K562 (cell line): ENCODE data around the gene SNRPA. TPM values are rescaled to one million over a fixed set of nuclear protein-coding genes. Genes with fewer than 3 reads are reported as not detected.

Source experiments
- BRD4 ChIP-seq: fragments of 200-600 bp; sonication (generic); IDR thresholded peaks from 2 replicates; pipeline ENCODE4 v1.6.1; 2017; ENCODE audit warnings: inconsistent platforms
- HNRNPH1 ChIP-seq: fragments of 200-400 bp; formaldehyde crosslinking; optimal IDR thresholded peaks from 2 replicates; pipeline ENCODE3; 2017; ENCODE audit warnings: low read depth, mild to moderate bottlenecking, low read length, moderate library complexity
- NCOA6 ChIP-seq: fragments of 450-650 bp; IDR thresholded peaks from 2 replicates; pipeline ENCODE4 v1.6.1; 2017; ENCODE audit warnings: mild to moderate bottlenecking
- POLR2H ChIP-seq: IDR thresholded peaks from 2 replicates; pipeline ENCODE4 v1.6.1; 2016; ENCODE audit warnings: missing genetic modification characterization, low read depth, mild to moderate bottlenecking, control low read depth, missing compliant biosample characterization, moderate library complexity
- RHOXF2B ChIP-seq: fragments of 250-450 bp; sonication (Bioruptor Pico); conservative IDR thresholded peaks from 2 replicates; pipeline ENCODE4 v1.5.1; 2021
- RUNX1 ChIP-seq: sonication (generic); IDR thresholded peaks from 2 replicates; pipeline ENCODE4 v1.6.1; 2016; ENCODE audit warnings: antibody characterized with exemption, low read depth
- SREBF1 ChIP-seq: fragments of 150-350 bp; IDR thresholded peaks from 2 replicates; pipeline ENCODE4 v1.6.1; 2014; ENCODE audit warnings: antibody characterized with exemption, low read depth, low read length, borderline replicate concordance
- TAL1 ChIP-seq: fragments of 450-650 bp; IDR thresholded peaks from 2 replicates; pipeline ENCODE4 v1.6.1; 2016; ENCODE audit warnings: mild to moderate bottlenecking
- TRIM28 ChIP-seq: fragments of 450-650 bp; IDR thresholded peaks from 2 replicates; pipeline ENCODE4 v1.6.1; 2017
- U2AF1 ChIP-seq: fragments of 200-400 bp; formaldehyde crosslinking; optimal IDR thresholded peaks from 2 replicates; pipeline ENCODE3; 2017; ENCODE audit warnings: mild to moderate bottlenecking, low read depth, low read length, moderate library complexity
- ZNF133 ChIP-seq: fragments of 250-450 bp; sonication (Bioruptor Pico); IDR thresholded peaks from 2 replicates; pipeline ENCODE4 v1.4.0; 2020; ENCODE audit warnings: mild to moderate bottlenecking
- ZNF224 ChIP-seq: sonication (generic); formaldehyde crosslinking; IDR thresholded peaks from 2 replicates; pipeline ENCODE4 v1.8.0; 2022; ENCODE audit warnings: mild to moderate bottlenecking, missing genetic modification reagents
- ZNF274 ChIP-seq: IDR thresholded peaks from 2 replicates; pipeline ENCODE4 v1.6.1; 2011; ENCODE audit warnings: low read depth, mild to moderate bottlenecking, low read length, moderate library complexity, borderline replicate concordance
- polyA plus RNA-seq, 8 experiments: library from polyadenylated mRNA; depleted of rRNA in 4 of 8; stranded (reverse) in 5 of 8; unstranded in 3 of 8; fragments of >200 nt; fragmentation: Nextera tagmentation in 2 of 8; fragmentation: Illumina TruSeq in 1 of 8; extraction: Ambion mirVana in 2 of 8; extraction: Trizol in 1 of 8; gene quantifications; 2 replicates each; pipeline versions ENCODE4 v1.2.1 to v1.2.3, GENCODE V29; 2011 to 2014; ENCODE audit warnings: inconsistent platforms in 1 of 8, missing spikeins in 1 of 8
- total RNA-seq, 7 experiments: library from RNA; depleted of rRNA in 6 of 7; stranded (reverse); fragments of >200 nt in 6 of 7; fragmentation: Illumina TruSeq in 2 of 7; extraction: Trizol in 2 of 7; gene quantifications; 2 replicates each; pipeline versions ENCODE4 v1.2.1 to v1.2.3, GENCODE V29; 2011 to 2021; ENCODE audit warnings: low replicate concordance in 1 of 7
- TF ChIP-seq, protein P1 (sequence below): sonication (generic); formaldehyde crosslinking; IDR thresholded peaks from 2 replicates; pipeline ENCODE4 v1.8.0; 2022; ENCODE audit warnings: missing genetic modification reagents, mild to moderate bottlenecking, borderline replicate concordance
- TF ChIP-seq, protein P2 (sequence below): fragments of 450-650 bp; IDR thresholded peaks from 2 replicates; pipeline ENCODE4 v1.7.1; 2018; ENCODE audit warnings: mild to moderate bottlenecking, low read depth; ENCODE audit not compliant: partially characterized antibody
- TF ChIP-seq, protein P3 (sequence below): sonication (generic); formaldehyde crosslinking; IDR thresholded peaks from 2 replicates; pipeline ENCODE4 v1.8.0; 2022; ENCODE audit warnings: mild to moderate bottlenecking, missing genetic modification reagents

Gene SNRPA
- total and polyA plus RNA-seq, 9 of the 15 experiments (the other 6 are each of a cell fraction or from before 2014, with no cell fraction given), result 16.3 to 311 (median 193) TPM

DNA sequence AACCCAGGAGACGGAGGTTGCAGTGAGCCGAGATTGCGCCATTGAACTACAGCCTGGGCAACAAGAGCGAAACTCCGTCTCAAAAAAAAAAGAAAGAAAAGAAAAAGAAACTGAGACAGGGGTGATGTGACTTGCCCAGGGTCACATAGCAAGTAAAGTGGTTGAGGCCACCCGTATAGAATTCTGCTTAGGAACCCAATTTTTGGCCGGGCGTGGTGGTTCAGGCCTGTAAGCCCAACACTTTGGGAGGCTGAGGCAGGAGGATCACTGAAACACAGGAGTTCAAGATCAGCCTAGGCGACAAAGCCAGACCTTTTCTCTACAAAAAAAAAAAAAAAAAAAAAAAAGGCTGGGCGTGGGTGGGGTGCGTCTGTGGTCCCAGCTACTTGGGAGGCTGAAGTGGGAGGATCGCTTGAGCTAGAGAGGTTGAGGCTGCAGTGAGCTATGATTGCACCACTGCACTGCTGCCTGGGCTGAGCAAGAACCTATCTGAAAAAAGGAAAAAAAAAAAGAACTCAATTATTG lies 1.3 kb downstream of the SNRPA start (continued):
- TF ChIP-seq, protein P1, sequence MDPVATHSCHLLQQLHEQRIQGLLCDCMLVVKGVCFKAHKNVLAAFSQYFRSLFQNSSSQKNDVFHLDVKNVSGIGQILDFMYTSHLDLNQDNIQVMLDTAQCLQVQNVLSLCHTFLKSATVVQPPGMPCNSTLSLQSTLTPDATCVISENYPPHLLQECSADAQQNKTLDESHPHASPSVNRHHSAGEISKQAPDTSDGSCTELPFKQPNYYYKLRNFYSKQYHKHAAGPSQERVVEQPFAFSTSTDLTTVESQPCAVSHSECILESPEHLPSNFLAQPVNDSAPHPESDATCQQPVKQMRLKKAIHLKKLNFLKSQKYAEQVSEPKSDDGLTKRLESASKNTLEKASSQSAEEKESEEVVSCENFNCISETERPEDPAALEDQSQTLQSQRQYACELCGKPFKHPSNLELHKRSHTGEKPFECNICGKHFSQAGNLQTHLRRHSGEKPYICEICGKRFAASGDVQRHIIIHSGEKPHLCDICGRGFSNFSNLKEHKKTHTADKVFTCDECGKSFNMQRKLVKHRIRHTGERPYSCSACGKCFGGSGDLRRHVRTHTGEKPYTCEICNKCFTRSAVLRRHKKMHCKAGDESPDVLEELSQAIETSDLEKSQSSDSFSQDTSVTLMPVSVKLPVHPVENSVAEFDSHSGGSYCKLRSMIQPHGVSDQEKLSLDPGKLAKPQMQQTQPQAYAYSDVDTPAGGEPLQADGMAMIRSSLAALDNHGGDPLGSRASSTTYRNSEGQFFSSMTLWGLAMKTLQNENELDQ (CRISPR knock-in tag), result no peak
- TF ChIP-seq RUNX1, result no peak
- TF ChIP-seq, protein P2, sequence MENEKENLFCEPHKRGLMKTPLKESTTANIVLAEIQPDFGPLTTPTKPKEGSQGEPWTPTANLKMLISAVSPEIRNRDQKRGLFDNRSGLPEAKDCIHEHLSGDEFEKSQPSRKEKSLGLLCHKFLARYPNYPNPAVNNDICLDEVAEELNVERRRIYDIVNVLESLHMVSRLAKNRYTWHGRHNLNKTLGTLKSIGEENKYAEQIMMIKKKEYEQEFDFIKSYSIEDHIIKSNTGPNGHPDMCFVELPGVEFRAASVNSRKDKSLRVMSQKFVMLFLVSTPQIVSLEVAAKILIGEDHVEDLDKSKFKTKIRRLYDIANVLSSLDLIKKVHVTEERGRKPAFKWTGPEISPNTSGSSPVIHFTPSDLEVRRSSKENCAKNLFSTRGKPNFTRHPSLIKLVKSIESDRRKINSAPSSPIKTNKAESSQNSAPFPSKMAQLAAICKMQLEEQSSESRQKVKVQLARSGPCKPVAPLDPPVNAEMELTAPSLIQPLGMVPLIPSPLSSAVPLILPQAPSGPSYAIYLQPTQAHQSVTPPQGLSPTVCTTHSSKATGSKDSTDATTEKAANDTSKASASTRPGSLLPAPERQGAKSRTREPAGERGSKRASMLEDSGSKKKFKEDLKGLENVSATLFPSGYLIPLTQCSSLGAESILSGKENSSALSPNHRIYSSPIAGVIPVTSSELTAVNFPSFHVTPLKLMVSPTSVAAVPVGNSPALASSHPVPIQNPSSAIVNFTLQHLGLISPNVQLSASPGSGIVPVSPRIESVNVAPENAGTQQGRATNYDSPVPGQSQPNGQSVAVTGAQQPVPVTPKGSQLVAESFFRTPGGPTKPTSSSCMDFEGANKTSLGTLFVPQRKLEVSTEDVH, result peak; percentile 31
- no peak for TF ChIP-seq U2AF1
- no peak for TF ChIP-seq POLR2H (tag)
- no peak for TF ChIP-seq ZNF224 (CRISPR knock-in tag)
- TF ChIP-seq TRIM28, result no peak
- TF ChIP-seq ZNF274, result no peak
- no peak for TF ChIP-seq ZNF133
- no peak for TF ChIP-seq NCOA6
- TF ChIP-seq HNRNPH1, result no peak
- TF ChIP-seq, protein P3, sequence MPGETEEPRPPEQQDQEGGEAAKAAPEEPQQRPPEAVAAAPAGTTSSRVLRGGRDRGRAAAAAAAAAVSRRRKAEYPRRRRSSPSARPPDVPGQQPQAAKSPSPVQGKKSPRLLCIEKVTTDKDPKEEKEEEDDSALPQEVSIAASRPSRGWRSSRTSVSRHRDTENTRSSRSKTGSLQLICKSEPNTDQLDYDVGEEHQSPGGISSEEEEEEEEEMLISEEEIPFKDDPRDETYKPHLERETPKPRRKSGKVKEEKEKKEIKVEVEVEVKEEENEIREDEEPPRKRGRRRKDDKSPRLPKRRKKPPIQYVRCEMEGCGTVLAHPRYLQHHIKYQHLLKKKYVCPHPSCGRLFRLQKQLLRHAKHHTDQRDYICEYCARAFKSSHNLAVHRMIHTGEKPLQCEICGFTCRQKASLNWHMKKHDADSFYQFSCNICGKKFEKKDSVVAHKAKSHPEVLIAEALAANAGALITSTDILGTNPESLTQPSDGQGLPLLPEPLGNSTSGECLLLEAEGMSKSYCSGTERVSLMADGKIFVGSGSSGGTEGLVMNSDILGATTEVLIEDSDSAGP (CRISPR knock-in tag), result no peak
- no peak for TF ChIP-seq RHOXF2B (CRISPR knock-in tag)
- TF ChIP-seq SREBF1, result no peak
- no peak for TF ChIP-seq BRD4
- TF ChIP-seq TAL1, result no peak
